Erythroblast (primary cell): ENCODE measurements around the gene ZNF768.

ENCODE experiments used
- GATA1 ChIP-seq: IDR thresholded peaks from 2 replicates; pipeline ENCODE4 v1.6.1; 2011; ENCODE audit warnings: low read depth, mild to moderate bottlenecking, control low read depth, low read length, moderate library complexity
- POLR2A ChIP-seq: IDR thresholded peaks from 2 replicates; pipeline ENCODE4 v1.6.1; 2011; ENCODE audit warnings: mild to moderate bottlenecking, low read length

DNA sequence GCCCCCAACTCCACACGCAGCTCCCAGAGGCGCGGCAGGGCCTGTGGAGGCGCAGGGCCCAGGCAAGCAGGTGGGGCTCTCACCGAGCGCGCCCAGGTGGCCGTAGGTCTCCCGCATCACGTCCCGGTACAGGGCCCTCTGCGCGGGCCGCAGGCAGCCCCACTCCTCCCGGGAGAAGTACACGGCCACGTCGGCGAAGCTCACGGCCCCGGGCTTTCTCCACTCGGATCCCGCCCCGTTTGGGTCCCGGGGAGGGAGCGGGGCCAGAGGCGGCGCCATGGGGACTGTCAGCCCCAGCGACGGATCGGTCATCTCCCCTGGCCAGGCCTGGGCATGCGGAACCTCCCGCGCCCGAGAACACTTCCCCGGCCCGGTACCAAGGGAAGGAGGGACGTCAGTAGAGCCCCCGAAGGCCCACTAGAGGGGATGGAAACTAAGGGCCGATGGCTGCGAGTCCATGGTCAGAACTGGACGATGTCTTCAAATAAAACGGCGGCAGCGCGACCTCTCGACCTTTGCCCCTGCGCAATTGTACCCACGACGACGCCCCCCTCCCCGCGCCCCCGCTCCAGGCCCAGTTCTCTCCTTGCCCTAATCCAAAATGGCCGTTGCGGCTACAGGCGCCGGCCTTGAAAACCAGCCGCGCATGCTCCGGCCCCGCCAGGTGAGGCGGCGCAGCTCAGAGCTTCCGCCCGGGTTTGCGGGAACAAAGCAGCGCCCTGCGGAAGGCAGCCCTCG is 8.2 kb upstream of the ZNF768 start, which contains the start of gene ZNF747:
- TF ChIP-seq POLR2A (no peak), GATA1 (no peak)
